HL-60 (cell line): ENCODE data around the gene MYORG.

Experiments
- DNase-seq, 2 experiments: peaks; one replicate each; pipeline ENCODE4 v3.0.0-alpha.2; 2010 to 2020; ENCODE audit warnings: low read depth in 1 of 2, low spot score in 1 of 2
- H3K27ac ChIP-seq: fragments of 250-450 bp; sonication (Bioruptor Pico); replicated peaks from 2 replicates; pipeline ENCODE4 v1.5.1; 2020; ENCODE audit warnings: mild to moderate bottlenecking, moderate library complexity
- H3K27me3 ChIP-seq: fragments of 250-450 bp; sonication (Bioruptor Pico); 2 replicates; pipeline ENCODE4 v1.5.1; 2021; ENCODE audit warnings: mild to moderate bottlenecking, moderate library complexity; ENCODE audit not compliant: insufficient read depth, poor library complexity, severe bottlenecking
- H3K4me3 ChIP-seq: replicated peaks from 2 replicates; pipeline ENCODE4 v1.5.1; 2011; ENCODE audit warnings: mild to moderate bottlenecking, control low read depth, low read length; ENCODE audit not compliant: insufficient read depth
- CTCF ChIP-seq: IDR thresholded peaks from one replicate; pipeline ENCODE4 v1.5.1; 2011; ENCODE audit warnings: low read length, control low read depth, inconsistent platforms; ENCODE audit not compliant: insufficient read depth
- GABPA ChIP-seq: IDR thresholded peaks from 2 replicates; pipeline ENCODE4 v1.6.1; 2012; ENCODE audit warnings: low read depth
- POLR2AphosphoS5 ChIP-seq: IDR thresholded peaks from 2 replicates; pipeline ENCODE4 v1.6.1; 2012; ENCODE audit warnings: low read depth
- REST ChIP-seq: IDR thresholded peaks from 2 replicates; pipeline ENCODE4 v1.6.1; 2012; ENCODE audit warnings: low read depth; ENCODE audit not compliant: insufficient replicate concordance
- SPI1 ChIP-seq: IDR thresholded peaks from 2 replicates; pipeline ENCODE4 v1.6.1; 2012; ENCODE audit warnings: low read depth, mild to moderate bottlenecking, borderline replicate concordance

MYORG gene

GRCh38 chr9:34346873-34347799, 29.6 kb downstream of the MYORG start:
- H3K4me3 ChIP-seq = no peak overlapping the region
- H3K27ac ChIP-seq = no peak overlapping the region
- TF ChIP-seq GABPA (no peak), SPI1 (no peak)
- no peak for DNase-seq
- no peaks in the 10 kb centered on the region for H3K27me3 ChIP-seq

- no peak for DNase-seq
- H3K4me3 ChIP-seq = no peak overlapping the region
- no peaks in the 10 kb centered on the region for H3K27me3 ChIP-seq
- TF ChIP-seq CTCF = no peak
- H3K27ac ChIP-seq = no peak overlapping the region
Measured at GRCh38 chr9:34343605-34344004, 33.1 kb downstream of the MYORG start.

GRCh38 chr9:34343090-34343489, 33.6 kb downstream of the MYORG start:
- TF ChIP-seq REST = no peak
- no peak for TF ChIP-seq SPI1
- TF ChIP-seq GABPA = no peak
- no peak for TF ChIP-seq CTCF
- TF ChIP-seq POLR2AphosphoS5 = no peak

GRCh38 chr9:34341659-34342295, 34.9 kb downstream of the MYORG start:
- Histone ChIP-seq H3K27me3 (no peaks in the 10 kb centered on the region), H3K27ac (no peak overlapping the region), H3K4me3 (no peak overlapping the region)
- no peak for TF ChIP-seq SPI1
- TF ChIP-seq REST = no peak
- no peak for TF ChIP-seq CTCF
- no peak for TF ChIP-seq GABPA
- no peak for TF ChIP-seq POLR2AphosphoS5
- DNase-seq = no peak

More at GRCh38 chr9:34343090-34343489, 33.6 kb downstream of the MYORG start:
- no peak for DNase-seq
- H3K27ac ChIP-seq = no peak overlapping the region
- H3K4me3 ChIP-seq = no peak overlapping the region
- no peaks in the 10 kb centered on the region for H3K27me3 ChIP-seq
